PC-3 (cell line): ENCODE data around the gene MAPK8.

ENCODE experiments used
- CTCF ChIP-seq: fragments of 300-600 bp; sonication (generic); conservative IDR thresholded peaks from 2 replicates; pipeline ENCODE4 v1.5.1; 2017; ENCODE audit warnings: antibody characterized with exemption, low read depth, mild to moderate bottlenecking, low read length
- EZH2 ChIP-seq: fragments of 300-600 bp; sonication (generic); IDR thresholded peaks from one replicate; pipeline ENCODE4 v1.6.1; 2017; ENCODE audit warnings: antibody characterized with exemption, mild to moderate bottlenecking, low read length; ENCODE audit not compliant: unreplicated experiment
- EZH2phosphoT487 ChIP-seq: fragments of 300-600 bp; sonication (generic); IDR thresholded peaks from 2 replicates; pipeline ENCODE4 v1.6.1; 2018; ENCODE audit warnings: mild to moderate bottlenecking, antibody characterized with exemption, low read length, borderline replicate concordance

DNA sequence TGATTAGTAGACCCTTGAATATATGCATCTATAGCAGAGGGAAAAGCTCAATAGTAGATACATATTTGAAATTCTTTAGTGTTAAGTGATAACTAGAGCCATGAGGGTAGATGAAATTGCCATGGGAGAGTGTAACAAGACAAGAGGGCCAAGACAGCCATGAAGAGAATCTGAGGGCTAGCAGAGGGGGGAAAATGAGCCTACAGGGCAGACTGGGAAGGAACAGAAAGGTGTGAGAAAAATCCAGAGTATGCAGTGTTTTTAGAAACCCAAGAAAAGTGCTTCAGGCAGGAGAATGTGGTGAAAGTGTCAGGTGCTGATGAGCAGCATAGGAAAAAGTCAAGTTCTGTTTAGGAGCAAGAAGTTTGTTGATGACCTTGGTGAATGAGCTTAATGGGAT is 63.0 kb downstream of the MAPK8 start:
- TF ChIP-seq CTCF, result no peak
- TF ChIP-seq EZH2, result no peak
- TF ChIP-seq EZH2phosphoT487, result no peak
